Duodenal mucosa (tissue), 2 donors: ENCODE data around the gene SLC25A13.

Source experiments
- H3K27ac ChIP-seq: one replicate; pipeline ENCODE4 v1.7.0; 2013; ENCODE audit warnings: low read depth, low read length
- H3K27me3 ChIP-seq, 2 donors: one replicate each; pipeline ENCODE4 v1.7.0; 2013; ENCODE audit warnings: low read length in 2 of 2, control low read depth in 1 of 2; ENCODE audit not compliant: insufficient read depth in 2 of 2, control insufficient read depth in 1 of 2
- H3K36me3 ChIP-seq, 2 donors: one replicate each; pipeline ENCODE4 v1.7.0; 2013; ENCODE audit warnings: low read length in 2 of 2, control low read depth in 1 of 2; ENCODE audit not compliant: insufficient read depth in 2 of 2, control insufficient read depth in 1 of 2
- H3K4me1 ChIP-seq, 2 donors: one replicate each; pipeline ENCODE4 v1.7.0; 2013; ENCODE audit warnings: low read length in 2 of 2, control low read depth in 1 of 2; ENCODE audit not compliant: insufficient read depth in 2 of 2, control insufficient read depth in 1 of 2
- H3K4me3 ChIP-seq, 2 donors: one replicate each; pipeline ENCODE4 v1.7.0; 2013; ENCODE audit warnings: low read length in 2 of 2, low read depth in 1 of 2
- H3K9ac ChIP-seq, 2 donors: one replicate each; pipeline ENCODE4 v1.7.0; 2013; ENCODE audit warnings: low read length in 2 of 2, low read depth in 1 of 2
- H3K9me3 ChIP-seq, 2 donors: one replicate each; pipeline ENCODE4 v1.7.0; 2013; ENCODE audit warnings: low read length in 2 of 2, control low read depth in 1 of 2; ENCODE audit not compliant: control insufficient read depth in 1 of 2

Gene SLC25A13

GRCh38 chr7:96218664-96219243 lies 103.1 kb downstream of the SLC25A13 start:
- Histone ChIP-seq H3K27me3 (no peaks in the 10 kb centered on the region), H3K27ac (no peak overlapping the region), H3K9me3 (no peaks in the 10 kb centered on the region), H3K4me1 (no peaks in the 10 kb centered on the region), H3K9ac (no peak overlapping the region), H3K36me3 (no peaks in the 10 kb centered on the region), H3K4me3 (no peak overlapping the region)

GRCh38 chr7:96217147-96217546 lies 104.8 kb downstream of the SLC25A13 start:
- Histone ChIP-seq H3K27me3 (no peaks in the 10 kb centered on the region), H3K4me3 (no peak overlapping the region), H3K4me1 (no peaks in the 10 kb centered on the region), H3K36me3 (no peaks in the 10 kb centered on the region), H3K27ac (no peak overlapping the region), H3K9me3 (no peaks in the 10 kb centered on the region), H3K9ac (no peak overlapping the region)

GRCh38 chr7:96216373-96216772 lies 105.5 kb downstream of the SLC25A13 start:
- H3K4me1 ChIP-seq, result no peaks in the 10 kb centered on the region
- no peak overlapping the region for H3K4me3 ChIP-seq
- no peaks in the 10 kb centered on the region for H3K36me3 ChIP-seq
- H3K27ac ChIP-seq, result no peak overlapping the region
- H3K9ac ChIP-seq, result no peak overlapping the region
- no peaks in the 10 kb centered on the region for H3K9me3 ChIP-seq
- H3K27me3 ChIP-seq, result no peaks in the 10 kb centered on the region

- Histone ChIP-seq H3K4me1 (no peaks in the 10 kb centered on the region), H3K36me3 (no peaks in the 10 kb centered on the region), H3K27me3 (no peaks in the 10 kb centered on the region), H3K9ac (no peak overlapping the region), H3K27ac (no peak overlapping the region), H3K4me3 (no peak overlapping the region), H3K9me3 (no peaks in the 10 kb centered on the region)
These were observed 109.4 kb downstream of the SLC25A13 start for GRCh38 chr7:96212474-96212873.

- Histone ChIP-seq H3K9me3 (no peaks in the 10 kb centered on the region), H3K27me3 (no peaks in the 10 kb centered on the region), H3K36me3 (no peaks in the 10 kb centered on the region), H3K4me3 (no peak overlapping the region), H3K27ac (no peak overlapping the region), H3K9ac (no peak overlapping the region), H3K4me1 (no peaks in the 10 kb centered on the region)
These were observed 109.9 kb downstream of the SLC25A13 start for GRCh38 chr7:96211954-96212353.

GRCh38 chr7:96205665-96206064 lies 116.2 kb downstream of the SLC25A13 start:
- H3K4me3 ChIP-seq, result no peak overlapping the region
- no peaks in the 10 kb centered on the region for H3K27me3 ChIP-seq
- no peaks in the 10 kb centered on the region for H3K4me1 ChIP-seq
- no peaks in the 10 kb centered on the region for H3K9me3 ChIP-seq
- peaks cover under 1 to 3% of the 10 kb centered on the region in 2 donors for H3K36me3 ChIP-seq
- H3K27ac ChIP-seq, result no peak overlapping the region
- no peak overlapping the region for H3K9ac ChIP-seq

GRCh38 chr7:96204601-96205000 lies 117.3 kb downstream of the SLC25A13 start:
- no peak overlapping the region for H3K9ac ChIP-seq
- peaks cover 3 to 4% of the 10 kb centered on the region in 2 donors for H3K36me3 ChIP-seq
- no peak overlapping the region for H3K4me3 ChIP-seq
- H3K27ac ChIP-seq, result no peak overlapping the region
- no peaks in the 10 kb centered on the region for H3K9me3 ChIP-seq
- H3K4me1 ChIP-seq, result no peaks in the 10 kb centered on the region
- H3K27me3 ChIP-seq, result no peaks in the 10 kb centered on the region

- Histone ChIP-seq H3K4me1 (no peaks in the 10 kb centered on the region), H3K9ac (no peak overlapping the region), H3K27ac (no peak overlapping the region), H3K9me3 (no peaks in the 10 kb centered on the region), H3K36me3 (peaks cover 3 to 4% of the 10 kb centered on the region in 2 donors), H3K4me3 (no peak overlapping the region), H3K27me3 (no peaks in the 10 kb centered on the region)
These were observed 118.1 kb downstream of the SLC25A13 start for GRCh38 chr7:96203786-96204185.

GRCh38 chr7:96202102-96202501 lies 119.8 kb downstream of the SLC25A13 start:
- Histone ChIP-seq H3K36me3 (peaks cover 3 to 4% of the 10 kb centered on the region in 2 donors), H3K27ac (no peak overlapping the region), H3K4me3 (no peak overlapping the region), H3K27me3 (no peaks in the 10 kb centered on the region), H3K9me3 (no peaks in the 10 kb centered on the region), H3K4me1 (no peaks in the 10 kb centered on the region), H3K9ac (no peak overlapping the region)

GRCh38 chr7:96200740-96201139 lies 121.2 kb downstream of the SLC25A13 start:
- Histone ChIP-seq H3K9ac (no peak overlapping the region), H3K36me3 (peaks cover 2 to 4% of the 10 kb centered on the region in 2 donors), H3K27me3 (no peaks in the 10 kb centered on the region)

GRCh38 chr7:96199421-96199820 lies 122.5 kb downstream of the SLC25A13 start:
- Histone ChIP-seq H3K9ac (no peak overlapping the region), H3K4me1 (no peaks in the 10 kb centered on the region), H3K27ac (no peak overlapping the region), H3K4me3 (no peak overlapping the region), H3K9me3 (no peaks in the 10 kb centered on the region), H3K36me3 (peaks cover 0 to 4% of the 10 kb centered on the region in 2 donors), H3K27me3 (no peaks in the 10 kb centered on the region)

More at GRCh38 chr7:96200740-96201139, 121.2 kb downstream of the SLC25A13 start:
- Histone ChIP-seq H3K9me3 (no peaks in the 10 kb centered on the region), H3K4me3 (no peak overlapping the region), H3K27ac (no peak overlapping the region), H3K4me1 (no peaks in the 10 kb centered on the region)
